Hepatocyte (in vitro differentiated cells): ENCODE data around the gene VPS41. TPM values are rescaled to one million over a fixed set of nuclear protein-coding genes. Genes with fewer than 3 reads are reported as not detected.

Experiments used
- DNase-seq: peaks from one replicate; pipeline ENCODE4 v3.0.0-alpha.2; 2016; ENCODE audit warnings: low spot score
- H2AFZ ChIP-seq: fragments of 200-600 bp; sonication (generic); 2 replicates; pipeline ENCODE4 v1.6.0; 2016; ENCODE audit warnings: antibody characterized with exemption, mild to moderate bottlenecking
- H3K27ac ChIP-seq: fragments of 200-600 bp; sonication (generic); 2 replicates; pipeline ENCODE4 v1.5.1; 2016; ENCODE audit warnings: mild to moderate bottlenecking
- H3K27me3 ChIP-seq: fragments of 200-600 bp; sonication (generic); 2 replicates; pipeline ENCODE4 v1.6.1; 2016
- H3K36me3 ChIP-seq: fragments of 200-600 bp; sonication (generic); replicated peaks from 2 replicates; pipeline ENCODE4 v1.5.1; 2016; ENCODE audit warnings: low read depth; ENCODE audit not compliant: insufficient read depth
- H3K4me1 ChIP-seq: fragments of 200-600 bp; sonication (generic); 2 replicates; pipeline ENCODE4 v1.5.1; 2016; ENCODE audit warnings: mild to moderate bottlenecking, moderate library complexity; ENCODE audit not compliant: insufficient read depth
- H3K4me2 ChIP-seq: fragments of 200-600 bp; sonication (generic); 2 replicates; pipeline ENCODE4 v1.6.0; 2016
- H3K4me3 ChIP-seq: fragments of 200-600 bp; sonication (generic); 2 replicates; pipeline ENCODE4 v1.5.1; 2016; ENCODE audit warnings: mild to moderate bottlenecking
- H3K79me2 ChIP-seq: fragments of 200-600 bp; sonication (generic); 2 replicates; pipeline ENCODE4 v1.6.0; 2017; ENCODE audit warnings: mild to moderate bottlenecking
- H3K9me2 ChIP-seq: fragments of 200-600 bp; sonication (generic); replicated peaks from 2 replicates; pipeline ENCODE4 v1.6.0; 2017; ENCODE audit warnings: mild to moderate bottlenecking; ENCODE audit not compliant: insufficient read depth
- H3K9me3 ChIP-seq: fragments of 200-600 bp; sonication (generic); 2 replicates; pipeline ENCODE4 v1.5.1; 2016; ENCODE audit warnings: low read depth, mild to moderate bottlenecking
- H4K20me1 ChIP-seq: fragments of 200-600 bp; sonication (generic); 2 replicates; pipeline ENCODE4 v1.6.0; 2016; ENCODE audit warnings: mild to moderate bottlenecking; ENCODE audit not compliant: insufficient read depth, poor library complexity, severe bottlenecking
- EZH2 ChIP-seq: fragments of 200-600 bp; sonication (generic); IDR thresholded peaks from 2 replicates; pipeline ENCODE4 v1.6.1; 2016; ENCODE audit warnings: antibody characterized with exemption, mild to moderate bottlenecking, borderline replicate concordance
- EZH2phosphoT487 ChIP-seq: fragments of 200-600 bp; sonication (generic); IDR thresholded peaks from one replicate; pipeline ENCODE4 v1.6.1; 2018; ENCODE audit warnings: antibody characterized with exemption, mild to moderate bottlenecking, low read depth, moderate library complexity; ENCODE audit not compliant: unreplicated experiment, severe bottlenecking
- WGBS: methylation state at CpG from one replicate; pipeline ENCODE4 v1.1.6; 2016; ENCODE audit warnings: low lambda C conversion rate; ENCODE audit errors: missing lambda C conversion rate; 5-methylcytosine and 5-hydroxymethylcytosine counted together
- polyA plus RNA-seq: library from polyadenylated mRNA; unstranded; fragments of >200 nt; fragmentation: Nextera tagmentation; extraction: Ambion mirVana; gene quantifications from 2 replicates; pipeline ENCODE4 v1.2.1, GENCODE V29; 2016
- total RNA-seq: library from RNA; depleted of rRNA; stranded (reverse); fragments of >200 nt; gene quantifications from 2 replicates; pipeline ENCODE4 v1.2.3, GENCODE V29; 2014
- TF ChIP-seq, protein P1 (sequence below): fragments of 200-600 bp; sonication (generic); IDR thresholded peaks from 2 replicates; pipeline ENCODE4 v1.5.1; 2016; ENCODE audit warnings: antibody characterized with exemption, mild to moderate bottlenecking; ENCODE audit not compliant: poor library complexity

The VPS41 gene
- total and polyA plus RNA-seq, 2 experiments from 2014 or later, result 40.1 to 70.9 TPM

- no peaks in the 10 kb centered on the region for H4K20me1 ChIP-seq
- TF ChIP-seq EZH2, result no peak
- H3K27ac ChIP-seq, result no peak overlapping the region
- H3K9me2 ChIP-seq, result no peaks in the 10 kb centered on the region
- H2AFZ ChIP-seq, result no peak overlapping the region
- H3K27me3 ChIP-seq, result no peaks in the 10 kb centered on the region
- no peak for DNase-seq
- H3K4me1 ChIP-seq, result no peaks in the 10 kb centered on the region
- no peak overlapping the region for H3K4me3 ChIP-seq
- H3K79me2 ChIP-seq, result no peaks in the 10 kb centered on the region
- H3K36me3 ChIP-seq, result no peaks in the 10 kb centered on the region
- no peak overlapping the region for H3K4me2 ChIP-seq
- H3K9me3 ChIP-seq, result no peaks in the 10 kb centered on the region
Measured at GRCh38 chr7:38781991-38782390, 127.0 kb downstream of the VPS41 start.

DNA sequence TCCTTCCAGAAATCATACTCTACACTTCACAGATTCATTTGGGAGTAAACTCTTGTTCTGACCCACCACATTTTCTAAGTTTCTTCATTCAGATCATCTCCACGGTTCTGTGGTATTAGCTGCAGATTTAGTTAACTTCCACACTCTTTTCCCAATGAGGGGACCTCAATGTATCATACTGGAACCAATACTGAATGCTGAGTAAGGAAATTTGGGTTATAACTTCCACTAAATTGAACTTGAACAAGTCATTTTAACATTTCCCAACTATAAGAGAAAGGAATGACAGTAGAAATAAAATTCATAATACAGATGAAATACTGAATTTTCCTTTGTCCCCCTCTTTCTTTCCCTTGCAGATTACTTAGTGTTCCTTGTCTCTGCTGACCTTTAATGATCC, 131.4 kb downstream of the VPS41 start:
- Histone ChIP-seq H3K27me3 (no peaks in the 10 kb centered on the region), H3K27ac (no peak overlapping the region), H3K4me1 (no peaks in the 10 kb centered on the region), H3K9me3 (no peaks in the 10 kb centered on the region), H4K20me1 (no peaks in the 10 kb centered on the region), H3K4me3 (no peak overlapping the region), H3K4me2 (no peak overlapping the region), H3K36me3 (no peaks in the 10 kb centered on the region), H3K9me2 (no peaks in the 10 kb centered on the region), H2AFZ (no peak overlapping the region), H3K79me2 (no peaks in the 10 kb centered on the region)
- no peak for DNase-seq
- TF ChIP-seq EZH2phosphoT487 (no peak), EZH2 (no peak)
- TF ChIP-seq, protein P1, sequence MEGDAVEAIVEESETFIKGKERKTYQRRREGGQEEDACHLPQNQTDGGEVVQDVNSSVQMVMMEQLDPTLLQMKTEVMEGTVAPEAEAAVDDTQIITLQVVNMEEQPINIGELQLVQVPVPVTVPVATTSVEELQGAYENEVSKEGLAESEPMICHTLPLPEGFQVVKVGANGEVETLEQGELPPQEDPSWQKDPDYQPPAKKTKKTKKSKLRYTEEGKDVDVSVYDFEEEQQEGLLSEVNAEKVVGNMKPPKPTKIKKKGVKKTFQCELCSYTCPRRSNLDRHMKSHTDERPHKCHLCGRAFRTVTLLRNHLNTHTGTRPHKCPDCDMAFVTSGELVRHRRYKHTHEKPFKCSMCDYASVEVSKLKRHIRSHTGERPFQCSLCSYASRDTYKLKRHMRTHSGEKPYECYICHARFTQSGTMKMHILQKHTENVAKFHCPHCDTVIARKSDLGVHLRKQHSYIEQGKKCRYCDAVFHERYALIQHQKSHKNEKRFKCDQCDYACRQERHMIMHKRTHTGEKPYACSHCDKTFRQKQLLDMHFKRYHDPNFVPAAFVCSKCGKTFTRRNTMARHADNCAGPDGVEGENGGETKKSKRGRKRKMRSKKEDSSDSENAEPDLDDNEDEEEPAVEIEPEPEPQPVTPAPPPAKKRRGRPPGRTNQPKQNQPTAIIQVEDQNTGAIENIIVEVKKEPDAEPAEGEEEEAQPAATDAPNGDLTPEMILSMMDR, result no peak
- 79% methylated on average over 1 of the region's 1 CpG for WGBS

DNA sequence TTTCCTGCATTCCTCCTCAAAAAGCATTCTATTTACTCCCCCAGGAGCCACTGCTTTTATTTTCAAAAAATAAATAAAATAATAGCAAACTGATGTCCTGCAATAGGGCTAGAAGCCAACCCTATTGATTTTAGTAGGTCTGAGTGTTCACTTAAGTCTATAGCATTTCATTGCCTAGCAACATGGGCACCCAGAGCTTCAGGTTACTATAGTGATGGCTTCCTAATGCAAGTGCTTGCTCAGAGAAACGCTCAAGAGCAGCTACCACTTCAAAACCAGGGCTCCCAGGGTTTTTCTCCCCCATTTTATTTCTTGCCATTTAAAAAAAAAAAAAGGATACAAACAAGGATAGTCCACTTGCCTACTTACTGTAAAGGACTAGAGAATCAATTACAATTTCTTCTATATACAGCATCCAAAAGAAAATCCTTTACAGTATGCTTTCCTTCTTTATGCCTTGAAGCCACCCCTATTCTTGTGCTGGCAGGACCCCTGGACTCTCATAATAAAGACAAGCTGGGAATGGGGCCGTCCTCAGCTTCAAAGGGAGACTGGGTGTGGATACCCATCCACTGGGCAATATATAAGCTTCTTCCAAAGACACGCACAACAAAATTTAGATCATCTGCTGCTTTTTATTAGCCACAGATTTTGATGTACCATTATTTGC, 133.3 kb downstream of the VPS41 start:
- DNase-seq, result no peak
- Histone ChIP-seq H3K79me2 (no peaks in the 10 kb centered on the region), H3K4me3 (no peak overlapping the region), H4K20me1 (no peaks in the 10 kb centered on the region), H3K4me1 (no peaks in the 10 kb centered on the region), H3K27ac (no peak overlapping the region), H2AFZ (no peak overlapping the region), H3K4me2 (no peak overlapping the region), H3K27me3 (no peaks in the 10 kb centered on the region), H3K9me3 (no peaks in the 10 kb centered on the region), H3K36me3 (no peaks in the 10 kb centered on the region), H3K9me2 (no peaks in the 10 kb centered on the region)
- WGBS, result 46% methylated on average over 3 of the region's 3 CpGs
- TF ChIP-seq EZH2 (no peak), EZH2phosphoT487 (no peak)
- TF ChIP-seq, protein P1, result no peak

- H3K27ac ChIP-seq, result no peak overlapping the region
- WGBS, result 47% methylated on average over 2 of the region's 2 CpGs
- DNase-seq, result no peak
- H3K4me3 ChIP-seq, result no peak overlapping the region
- H3K36me3 ChIP-seq, result no peaks in the 10 kb centered on the region
- no peaks in the 10 kb centered on the region for H3K79me2 ChIP-seq
- H3K4me1 ChIP-seq, result no peaks in the 10 kb centered on the region
- H3K27me3 ChIP-seq, result no peaks in the 10 kb centered on the region
- H4K20me1 ChIP-seq, result no peaks in the 10 kb centered on the region
- no peak for TF ChIP-seq EZH2phosphoT487
- TF ChIP-seq EZH2, result no peak
- TF ChIP-seq, protein P1, result no peak
- H3K4me2 ChIP-seq, result no peak overlapping the region
- H2AFZ ChIP-seq, result no peak overlapping the region
- no peaks in the 10 kb centered on the region for H3K9me2 ChIP-seq
- H3K9me3 ChIP-seq, result no peaks in the 10 kb centered on the region
Measured at GRCh38 chr7:38773430-38773829, 135.6 kb downstream of the VPS41 start.
